Body of pancreas (tissue), 4 donors: ENCODE data around the gene AKAP12.

Source experiments
- CTCF ChIP-seq, 7 experiments: fragments of 450-650 bp in 4 of 7; fragments of 200-600 bp in 3 of 7; sonication (generic) in 3 of 7; IDR thresholded peaks; one replicate each; pipeline ENCODE4 v1.5.1; 2016 to 2019; ENCODE audit warnings: antibody characterized with exemption in 7 of 7
- POLR2A ChIP-seq, 3 donors: fragments of 450-650 bp; IDR thresholded peaks; one replicate each; pipeline ENCODE4 v1.6.1; 2016; ENCODE audit warnings: antibody characterized with exemption in 3 of 3, mild to moderate bottlenecking in 2 of 3

- TF ChIP-seq CTCF (IDR thresholded peaks at IDR 0.05) (no peak), POLR2A (IDR thresholded peaks at IDR 0.05) (no peak)
Measured at GRCh38 chr6:151255811-151256210, 16.0 kb downstream of the AKAP12 start.
